OCI-LY3 (cell line): ENCODE measurements around the gene VASH1.
A peak's percentile ranks its signal among the peaks of the same experiment; 100 is the strongest.

ENCODE experiments used
- H2AFZ ChIP-seq: fragments of 200-600, 300-600 bp; shearing (Covaris generic); 2 replicates; pipeline ENCODE4 v1.6.0; 2014; ENCODE audit warnings: antibody characterized with exemption, low read depth, low read length
- H3K27ac ChIP-seq: fragments of 200-600, 300-600 bp; sonication (generic); 2 replicates; pipeline ENCODE4 v1.5.1; 2014; ENCODE audit warnings: mild to moderate bottlenecking, low read length, moderate library complexity, mixed read lengths
- H3K27me3 ChIP-seq: fragments of 200-600, 300-600 bp; sonication (generic); 2 replicates; pipeline ENCODE4 v1.6.1; 2014; ENCODE audit warnings: low read depth, low read length, mixed read lengths
- H3K36me3 ChIP-seq: fragments of 200-600, 300-600 bp; sonication (generic); replicated peaks from 2 replicates; pipeline ENCODE3; 2014; ENCODE audit warnings: low read depth, low read length, mixed read lengths
- H3K4me1 ChIP-seq: fragments of 300-600, 200-600 bp; sonication (generic); 2 replicates; pipeline ENCODE4 v1.6.1; 2014; ENCODE audit warnings: low read length, mixed read lengths
- H3K4me2 ChIP-seq: fragments of 200-600, 300-600 bp; sonication (generic); 2 replicates; pipeline ENCODE4 v1.6.1; 2014; ENCODE audit warnings: low read length, mixed read lengths
- H3K4me3 ChIP-seq: fragments of 300-600, 200-600 bp; sonication (generic); 2 replicates; pipeline ENCODE4 v1.5.1; 2014; ENCODE audit warnings: antibody characterized with exemption, mild to moderate bottlenecking, low read length, moderate library complexity
- H3K79me2 ChIP-seq: fragments of 300-600, 200-600 bp; shearing (Covaris generic); 2 replicates; pipeline ENCODE4 v1.6.1; 2014; ENCODE audit warnings: mild to moderate bottlenecking, low read length, mixed read lengths
- H3K9ac ChIP-seq: fragments of 300-600, 200-600 bp; shearing (Covaris generic); 2 replicates; pipeline ENCODE4 v1.6.0; 2014; ENCODE audit warnings: mild to moderate bottlenecking, low read length, moderate library complexity
- H3K9me3 ChIP-seq: fragments of 200-600, 300-600 bp; shearing (Covaris generic); 2 replicates; pipeline ENCODE4 v1.6.1; 2014; ENCODE audit warnings: low read length, mixed read lengths; ENCODE audit not compliant: insufficient read depth
- H4K20me1 ChIP-seq: fragments of 200-600, 300-600 bp; sonication (generic); 2 replicates; pipeline ENCODE4 v1.6.1; 2016; ENCODE audit warnings: low read length, mixed read lengths; ENCODE audit not compliant: insufficient read depth
- CTCF ChIP-seq: fragments of 200-600, 300-600 bp; sonication (generic); IDR thresholded peaks from 2 replicates; pipeline ENCODE4 v1.5.1; 2014; ENCODE audit warnings: antibody characterized with exemption, low read length, low read depth
- EZH2phosphoT487 ChIP-seq: fragments of 200-600 bp; shearing (Covaris generic); IDR thresholded peaks from 2 replicates; pipeline ENCODE4 v1.6.1; 2018; ENCODE audit warnings: antibody characterized with exemption, mixed run types, low read depth

Gene VASH1

GRCh38 chr14:76812422-76813383 lies 51.4 kb downstream of the VASH1 start, which contains the start of gene ANGEL1:
Gene ANGEL1, minus strand, starts transcription at chr14:76812882. Its CDS starts 55 bp downstream, at chr14:76812827.
- peak within 1 kb of the TSS; percentile 100 for H3K4me2 ChIP-seq

GRCh38 chr14:76814726-76815645 lies 53.7 kb downstream of the VASH1 start:
- no peak for TF ChIP-seq CTCF
- TF ChIP-seq EZH2phosphoT487, result no peak
- H4K20me1 ChIP-seq, result no peaks in the 10 kb centered on the region
- H3K4me3 ChIP-seq, result no peak overlapping the region
- H3K27me3 ChIP-seq, result peaks cover 21% of the 10 kb centered on the region
- H3K79me2 ChIP-seq, result peaks cover 21% of the 10 kb centered on the region
- no peak overlapping the region for H3K4me2 ChIP-seq
- no peaks in the 10 kb centered on the region for H3K36me3 ChIP-seq
- no peaks in the 10 kb centered on the region for H3K9me3 ChIP-seq
- H3K9ac ChIP-seq, result no peak overlapping the region
- no peak overlapping the region for H2AFZ ChIP-seq
- H3K4me1 ChIP-seq, result peaks cover 17% of the 10 kb centered on the region
- H3K27ac ChIP-seq, result no peak overlapping the region

More at GRCh38 chr14:76812422-76813383, 51.4 kb downstream of the VASH1 start, which contains the start of gene ANGEL1:
- peaks cover 17% of the 10 kb centered on the region for H3K4me1 ChIP-seq
- H3K79me2 ChIP-seq, result peaks cover 23% of the 10 kb centered on the region
- H3K27me3 ChIP-seq, result peaks cover 12% of the 10 kb centered on the region
- H3K27ac ChIP-seq, result no peak within 1 kb of the TSS
- peaks cover 13% of the 10 kb centered on the region for H3K36me3 ChIP-seq
- peak within 1 kb of the TSS; percentile 88 for H3K9ac ChIP-seq
- H2AFZ ChIP-seq, result peak within 1 kb of the TSS; percentile 97
- H3K4me3 ChIP-seq, result peak within 1 kb of the TSS; percentile 98
- no peaks in the 10 kb centered on the region for H3K9me3 ChIP-seq
- H4K20me1 ChIP-seq, result no peaks in the 10 kb centered on the region
- TF ChIP-seq CTCF (no peak), EZH2phosphoT487 (no peak)

GRCh38 chr14:76820700-76821099 lies 59.4 kb downstream of the VASH1 start:
- TF ChIP-seq EZH2phosphoT487 (no peak), CTCF (no peak)
- peaks cover 35% of the 10 kb centered on the region for H3K27me3 ChIP-seq
- H4K20me1 ChIP-seq, result no peaks in the 10 kb centered on the region
- H3K36me3 ChIP-seq, result no peaks in the 10 kb centered on the region
- H3K9ac ChIP-seq, result no peak overlapping the region
- no peaks in the 10 kb centered on the region for H3K4me1 ChIP-seq
- H3K79me2 ChIP-seq, result no peaks in the 10 kb centered on the region
- no peak overlapping the region for H3K27ac ChIP-seq
- no peaks in the 10 kb centered on the region for H3K9me3 ChIP-seq
- H2AFZ ChIP-seq, result no peak overlapping the region
- H3K4me2 ChIP-seq, result no peak overlapping the region
- H3K4me3 ChIP-seq, result no peak overlapping the region

GRCh38 chr14:76826122-76826521 lies 64.9 kb downstream of the VASH1 start, which contains the start of gene LRRC74A:
Gene LRRC74A, plus strand, starts transcription at chr14:76826408. Its CDS starts 290 bp downstream, at chr14:76826698.
- Histone ChIP-seq H3K4me2 (no peak within 1 kb of the TSS), H3K9me3 (no peaks in the 10 kb centered on the region), H3K27ac (no peak within 1 kb of the TSS), H4K20me1 (no peaks in the 10 kb centered on the region), H3K4me3 (no peak within 1 kb of the TSS), H3K27me3 (peaks cover 12% of the 10 kb centered on the region; the same call in 1 of the 2 replicates), H2AFZ (no peak within 1 kb of the TSS), H3K36me3 (no peaks in the 10 kb centered on the region), H3K9ac (no peak within 1 kb of the TSS), H3K4me1 (no peaks in the 10 kb centered on the region), H3K79me2 (no peaks in the 10 kb centered on the region)
- TF ChIP-seq CTCF (no peak), EZH2phosphoT487 (no peak)
